22Rv1 (cell line): ENCODE data around the gene SMYD1.

Experiments
- ZFX ChIP-seq: fragments of 450-650 bp; IDR thresholded peaks from 2 replicates; pipeline ENCODE4 v1.6.1; 2017; ENCODE audit warnings: antibody characterized with exemption, borderline replicate concordance
- TF ChIP-seq, protein P1 (sequence below): fragments of 450-650 bp; IDR thresholded peaks from 2 replicates; pipeline ENCODE4 v1.5.1; 2017; ENCODE audit warnings: mild to moderate bottlenecking

DNA sequence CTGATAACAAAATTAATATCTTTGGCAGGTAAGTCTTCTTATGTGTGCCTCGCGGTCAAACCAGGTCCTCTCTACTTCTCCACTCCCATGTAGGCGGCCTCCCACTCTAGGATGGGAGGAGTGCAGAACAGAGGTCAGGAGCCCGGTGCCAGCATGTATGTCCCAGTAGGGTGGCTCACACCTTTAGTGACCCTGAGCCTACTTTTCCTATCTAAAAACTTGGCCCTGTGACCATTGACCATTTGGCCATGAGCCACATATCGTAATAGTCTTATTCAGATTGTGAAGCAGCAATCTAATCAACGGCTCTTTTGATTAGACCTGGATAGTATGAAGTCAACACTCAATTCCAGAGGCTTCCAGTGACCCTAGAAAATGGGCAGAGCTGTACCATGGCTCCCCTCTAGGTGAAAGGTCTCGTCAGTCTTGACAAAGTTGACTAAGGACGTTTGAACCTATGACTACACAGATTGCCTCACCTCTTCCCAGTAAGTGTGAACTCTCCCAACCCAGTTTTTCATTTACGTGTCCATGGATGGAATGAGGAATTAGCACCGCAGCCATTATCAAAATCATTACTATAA is 77.4 kb downstream of the SMYD1 start:
- TF ChIP-seq, protein P1, sequence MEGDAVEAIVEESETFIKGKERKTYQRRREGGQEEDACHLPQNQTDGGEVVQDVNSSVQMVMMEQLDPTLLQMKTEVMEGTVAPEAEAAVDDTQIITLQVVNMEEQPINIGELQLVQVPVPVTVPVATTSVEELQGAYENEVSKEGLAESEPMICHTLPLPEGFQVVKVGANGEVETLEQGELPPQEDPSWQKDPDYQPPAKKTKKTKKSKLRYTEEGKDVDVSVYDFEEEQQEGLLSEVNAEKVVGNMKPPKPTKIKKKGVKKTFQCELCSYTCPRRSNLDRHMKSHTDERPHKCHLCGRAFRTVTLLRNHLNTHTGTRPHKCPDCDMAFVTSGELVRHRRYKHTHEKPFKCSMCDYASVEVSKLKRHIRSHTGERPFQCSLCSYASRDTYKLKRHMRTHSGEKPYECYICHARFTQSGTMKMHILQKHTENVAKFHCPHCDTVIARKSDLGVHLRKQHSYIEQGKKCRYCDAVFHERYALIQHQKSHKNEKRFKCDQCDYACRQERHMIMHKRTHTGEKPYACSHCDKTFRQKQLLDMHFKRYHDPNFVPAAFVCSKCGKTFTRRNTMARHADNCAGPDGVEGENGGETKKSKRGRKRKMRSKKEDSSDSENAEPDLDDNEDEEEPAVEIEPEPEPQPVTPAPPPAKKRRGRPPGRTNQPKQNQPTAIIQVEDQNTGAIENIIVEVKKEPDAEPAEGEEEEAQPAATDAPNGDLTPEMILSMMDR: no peak
- TF ChIP-seq ZFX: no peak
